GM21786 (cell line): ENCODE measurements around the gene RABGAP1.

ENCODE experiments used
- ATAC-seq: cut with Tn5 transposase; IDR thresholded peaks from one replicate; pipeline ENCODE4 v1.9.1; 2021; ENCODE audit not compliant: unreplicated experiment

Gene RABGAP1

GRCh38 chr9:123108976-123109375 is 168.2 kb downstream of the RABGAP1 start:
- ATAC-seq, result no peak

- ATAC-seq, result no peak
These were observed 168.9 kb downstream of the RABGAP1 start for GRCh38 chr9:123109540-123110279.

- no peak for ATAC-seq
These were observed 170.7 kb downstream of the RABGAP1 start for GRCh38 chr9:123111427-123112014.

- no peak for ATAC-seq
These were observed 171.5 kb downstream of the RABGAP1 start for GRCh38 chr9:123112015-123112975.

GRCh38 chr9:123113185-123113584 is 172.4 kb downstream of the RABGAP1 start:
- ATAC-seq, result no peak

GRCh38 chr9:123115146-123115913 is 174.5 kb downstream of the RABGAP1 start:
- ATAC-seq, result no peak

- no peak for ATAC-seq
These were observed 175.2 kb downstream of the RABGAP1 start for GRCh38 chr9:123116036-123116435.

GRCh38 chr9:123119566-123119965 is 178.7 kb downstream of the RABGAP1 start:
- ATAC-seq, result no peak

GRCh38 chr9:123120131-123120530 is 179.3 kb downstream of the RABGAP1 start:
- ATAC-seq, result no peak

GRCh38 chr9:123120953-123121352 is 180.1 kb downstream of the RABGAP1 start:
- ATAC-seq, result no peak

- no peak for ATAC-seq
These were observed 180.6 kb downstream of the RABGAP1 start for GRCh38 chr9:123121457-123121856.

- no peak for ATAC-seq
These were observed 186.8 kb downstream of the RABGAP1 start for GRCh38 chr9:123127512-123128075.

- no peak for ATAC-seq
These were observed 187.8 kb downstream of the RABGAP1 start for GRCh38 chr9:123128591-123128990.

GRCh38 chr9:123129423-123129822 is 188.6 kb downstream of the RABGAP1 start:
- no peak for ATAC-seq

- ATAC-seq, result no peak
These were observed 190.4 kb downstream of the RABGAP1 start for GRCh38 chr9:123131258-123131657.

- ATAC-seq, result no peak
These were observed 191.2 kb downstream of the RABGAP1 start for GRCh38 chr9:123131993-123132392.

GRCh38 chr9:123132696-123133095 is 191.9 kb downstream of the RABGAP1 start:
- ATAC-seq, result no peak

GRCh38 chr9:123135430-123135829 is 194.6 kb downstream of the RABGAP1 start:
- ATAC-seq, result no peak

- ATAC-seq, result no peak
These were observed 197.3 kb downstream of the RABGAP1 start for GRCh38 chr9:123138163-123138562.

- ATAC-seq, result no peak
These were observed 208.2 kb downstream of the RABGAP1 start for GRCh38 chr9:123149067-123149466.
